NCI-H1436 (cell line): ENCODE measurements around the gene NDUFAF2.
A peak's percentile ranks its signal among the peaks of the same experiment; 100 is the strongest.

Experiments used
- DNase-seq: peaks from one replicate; lab custom pipeline; 2025; lab: John Stamatoyannopoulos, UW

The NDUFAF2 gene

DNA sequence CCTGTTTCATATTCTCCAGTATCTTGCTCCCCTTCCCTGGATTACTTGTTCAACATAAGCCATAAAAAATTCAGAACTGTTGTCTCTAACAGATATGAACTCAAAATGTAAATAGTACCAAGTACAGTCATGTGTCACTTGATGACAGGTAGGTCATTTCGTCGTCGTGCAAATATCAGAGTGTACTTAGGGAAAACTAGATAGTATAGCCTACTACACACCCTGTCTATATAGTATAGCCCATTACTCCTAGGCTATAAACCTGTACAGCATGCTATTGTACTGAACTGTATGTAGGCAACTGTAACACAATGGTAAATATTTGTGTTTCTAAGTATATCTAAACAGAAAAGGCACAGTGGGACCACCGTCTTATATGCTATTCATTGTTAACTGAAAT, 178.1 kb downstream of the NDUFAF2 start:
- no peak for DNase-seq

DNA sequence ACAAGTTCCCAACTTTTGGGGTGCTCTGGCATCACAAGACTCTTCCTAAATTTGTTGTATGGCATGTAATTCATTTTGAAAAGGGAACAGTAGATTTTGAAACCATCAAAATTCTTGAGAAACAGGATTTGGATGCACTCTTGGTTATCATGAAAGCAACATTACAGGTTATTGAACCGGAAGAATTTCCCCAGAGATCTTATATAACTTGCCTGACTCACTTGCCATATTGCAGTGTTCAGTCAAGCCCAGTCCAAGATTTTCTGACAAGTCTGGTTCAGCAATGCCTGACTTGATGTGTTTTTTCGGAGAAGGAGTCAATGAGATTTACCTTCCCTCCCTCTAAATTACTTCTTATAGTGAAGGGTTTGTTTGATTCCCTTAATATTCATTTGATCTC, 185.3 kb downstream of the NDUFAF2 start:
- DNase-seq: no peak

DNA sequence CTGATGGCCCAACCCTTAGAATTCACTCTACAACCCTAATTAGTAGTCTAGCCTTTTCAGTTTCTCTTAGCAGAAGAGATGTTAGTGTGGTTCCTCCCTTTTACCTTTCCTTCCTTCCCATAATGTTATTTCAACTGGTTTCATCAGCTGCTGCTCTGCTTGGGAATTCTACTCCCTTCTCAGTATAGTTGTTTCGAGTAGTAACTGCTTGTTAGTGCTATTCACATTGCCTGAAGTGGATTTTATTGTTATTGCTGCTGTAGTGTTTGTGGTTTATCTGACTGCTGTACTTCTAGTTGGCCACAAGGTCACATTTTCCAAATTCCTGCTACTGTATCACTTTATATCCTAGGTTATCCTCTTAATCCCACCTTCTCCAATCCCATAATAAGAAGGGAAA, 187.6 kb downstream of the NDUFAF2 start:
- DNase-seq: no peak

DNA sequence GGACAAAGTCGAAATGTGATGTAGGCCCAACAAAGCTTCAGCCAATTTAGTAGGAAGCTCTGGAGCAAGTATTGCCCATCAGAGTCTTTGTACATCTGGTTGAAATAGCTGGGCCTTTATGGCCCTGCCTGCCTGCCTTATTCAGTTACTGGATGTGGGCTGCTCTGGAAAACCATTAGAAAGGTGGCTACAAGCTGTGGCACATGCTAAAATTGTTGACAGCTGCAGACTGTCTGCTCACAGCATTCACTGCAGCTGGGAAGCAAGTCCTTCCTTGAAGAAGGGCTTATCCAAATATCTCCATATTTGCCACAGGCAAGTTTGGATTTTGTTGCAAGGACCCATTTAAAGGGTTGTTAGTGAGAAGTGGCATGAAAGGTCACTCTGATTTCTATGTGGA, 192.8 kb downstream of the NDUFAF2 start:
- DNase-seq: no peak

DNA sequence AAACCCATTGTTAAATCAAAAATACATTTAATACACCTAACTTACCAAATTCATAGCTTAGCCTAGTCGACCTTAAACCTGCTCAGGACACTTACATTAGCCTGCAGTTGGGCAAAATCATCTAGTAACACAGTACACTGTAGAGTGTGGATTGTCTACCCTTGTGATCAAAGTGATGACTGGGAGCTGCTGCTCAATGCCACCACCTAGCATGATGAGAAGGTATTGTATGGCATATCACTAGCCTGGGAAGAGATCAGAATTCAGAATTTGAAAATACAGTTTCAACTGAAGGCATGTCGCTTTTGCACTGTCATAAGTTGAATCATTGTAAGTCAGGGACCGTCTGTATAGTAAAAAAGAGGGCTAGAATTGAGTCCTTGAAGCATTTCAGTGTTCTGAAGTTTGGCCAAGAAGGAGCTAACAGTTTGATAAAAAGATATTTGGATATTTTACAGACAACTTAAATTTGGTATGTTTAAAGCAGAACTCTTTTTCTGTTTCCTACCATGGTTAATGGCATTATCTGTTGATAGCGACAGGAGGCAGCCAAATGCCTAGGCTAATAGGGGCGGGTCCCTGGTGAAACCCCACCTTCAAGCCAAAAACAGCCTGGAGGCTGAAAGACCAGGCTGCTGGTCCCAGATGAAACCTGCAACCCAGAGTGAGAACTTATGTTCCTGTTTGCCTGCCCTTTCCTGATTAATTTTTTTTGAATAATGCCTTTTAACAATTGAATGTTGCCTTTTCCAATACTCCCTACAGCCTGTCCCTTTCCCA, 194.3 kb downstream of the NDUFAF2 start:
- DNase-seq: no peak

DNA sequence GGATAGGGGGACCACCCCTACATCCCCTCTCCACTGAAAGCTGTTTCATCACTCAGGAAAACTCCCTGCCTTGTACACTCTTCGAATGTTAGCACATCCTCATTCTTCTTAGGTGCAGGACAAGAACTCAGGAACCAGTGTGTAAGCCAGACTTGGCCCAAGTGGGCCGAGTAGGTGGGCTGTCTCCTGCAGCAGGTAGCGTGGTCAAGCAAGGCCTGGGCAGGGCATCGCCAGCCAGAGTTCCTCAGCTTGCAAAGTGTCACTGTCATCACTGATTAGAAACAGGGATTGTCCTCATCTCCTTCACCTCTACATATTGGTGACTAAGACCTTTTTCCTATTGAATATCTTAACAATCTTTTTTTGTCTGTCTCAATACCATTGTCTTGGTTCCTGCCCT, 194.9 kb downstream of the NDUFAF2 start:
- DNase-seq: no peak

DNA sequence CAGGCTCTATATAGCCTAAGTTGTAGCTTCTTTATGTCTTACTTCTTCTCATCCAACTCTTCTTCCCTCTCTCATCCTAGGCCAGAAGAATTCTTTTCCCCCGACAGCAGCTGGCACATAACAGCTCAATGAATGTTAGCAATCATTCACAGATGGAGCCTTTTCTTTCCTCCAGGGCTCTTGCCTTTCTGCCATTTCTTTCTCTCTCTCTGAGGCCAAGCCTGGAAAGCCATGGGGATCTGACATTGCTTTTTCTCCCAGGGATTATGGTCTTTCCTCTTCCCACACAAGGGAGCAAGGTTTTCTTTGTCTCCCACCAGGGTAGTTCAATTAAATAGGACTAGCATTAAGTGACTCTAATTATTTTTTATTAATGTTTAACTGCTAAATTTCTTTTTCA, 196.8 kb downstream of the NDUFAF2 start:
- DNase-seq: no peak

DNA sequence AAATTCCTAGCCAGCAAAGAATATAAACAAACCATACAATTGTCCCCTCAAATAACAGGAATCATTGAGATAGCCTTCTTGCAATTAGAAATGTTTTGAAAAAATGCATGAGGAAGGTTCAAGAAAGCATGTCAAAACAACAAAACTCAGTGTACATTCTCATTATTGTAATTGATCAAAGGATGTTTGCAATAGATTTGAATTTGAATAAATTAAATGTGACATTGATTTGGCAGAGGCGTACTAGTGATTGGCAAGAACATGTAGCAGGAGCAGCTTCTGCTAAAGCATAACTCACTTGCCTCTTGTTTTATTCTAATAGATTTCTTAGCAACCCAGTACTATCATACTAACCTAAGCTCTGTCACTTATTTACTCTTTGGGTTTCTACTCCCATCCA, 197.4 kb downstream of the NDUFAF2 start:
- DNase-seq: no peak

DNA sequence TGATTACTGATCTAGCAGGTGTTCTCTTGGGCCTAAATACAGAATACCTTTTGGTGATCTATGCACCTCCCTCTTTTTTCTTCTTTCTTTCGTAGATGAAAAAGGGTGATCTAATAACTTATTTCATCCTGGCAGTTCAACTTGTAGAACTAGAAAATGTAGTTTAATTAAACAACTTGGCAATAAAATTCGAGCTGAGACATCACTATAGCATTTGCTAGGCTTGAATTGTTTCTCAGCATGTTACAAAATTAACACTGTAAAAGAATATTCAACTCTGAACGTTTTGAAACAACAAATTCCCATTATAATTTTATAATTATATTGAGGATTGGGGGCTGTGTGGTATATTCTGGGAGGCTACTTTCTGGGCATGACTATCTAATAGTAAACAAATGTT, 197.8 kb downstream of the NDUFAF2 start:
- DNase-seq: no peak

DNA sequence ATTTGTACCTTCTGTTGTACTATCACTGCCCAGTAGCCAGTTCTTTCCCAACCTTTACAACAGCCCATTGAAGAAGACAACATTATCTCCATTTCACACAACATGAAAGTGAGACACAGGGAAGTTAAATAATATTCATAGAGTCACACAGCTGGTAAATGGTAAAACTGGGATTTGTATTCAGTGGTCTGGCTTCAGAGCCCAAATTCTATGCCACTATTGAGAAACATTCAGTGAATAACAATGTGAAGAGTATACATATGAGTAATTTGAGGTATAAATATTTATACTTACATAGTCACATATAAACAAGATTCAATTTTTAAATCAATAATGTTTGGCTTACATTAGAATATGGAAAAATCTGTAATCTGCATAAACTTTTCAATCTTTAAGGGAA, 203.5 kb downstream of the NDUFAF2 start:
- DNase-seq: no peak

DNA sequence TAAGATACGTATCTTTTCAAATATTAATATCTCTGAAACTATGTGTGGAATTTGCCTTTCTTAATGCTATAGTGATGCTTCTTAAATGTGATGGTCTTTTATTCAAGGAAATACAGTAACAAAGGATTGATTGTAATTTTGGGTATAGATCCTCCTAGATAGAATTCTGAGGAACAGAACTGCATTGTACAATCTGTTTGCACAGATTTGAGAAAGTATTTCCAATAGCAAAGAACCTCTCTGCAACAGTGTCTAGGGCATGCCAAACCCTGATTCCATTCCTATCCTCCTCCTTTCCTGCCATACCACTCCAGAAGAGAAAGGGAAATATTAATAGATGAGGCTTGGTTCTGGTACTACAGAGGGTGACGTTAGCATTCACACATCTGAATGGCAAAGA, 206.9 kb downstream of the NDUFAF2 start:
- no peak for DNase-seq

DNA sequence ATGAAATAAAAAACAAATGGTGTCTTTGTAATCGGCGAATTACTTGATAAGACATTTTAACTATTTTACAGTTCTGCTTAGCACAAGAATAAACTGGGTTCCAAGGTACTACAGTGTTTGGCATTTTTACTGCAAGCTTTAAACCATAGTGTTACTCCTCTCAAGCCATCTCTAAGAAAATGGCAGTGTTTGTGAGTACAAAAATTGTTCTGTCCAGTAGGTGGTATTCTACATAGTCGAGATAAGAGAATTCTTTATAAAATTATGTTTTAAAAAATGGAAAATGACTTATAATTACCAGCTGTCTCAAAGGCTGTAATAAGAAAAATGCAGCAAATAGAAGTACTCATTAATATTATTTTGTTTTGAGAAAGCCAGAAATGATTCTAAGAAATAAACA, 214.1 kb downstream of the NDUFAF2 start:
- DNase-seq: no peak

DNA sequence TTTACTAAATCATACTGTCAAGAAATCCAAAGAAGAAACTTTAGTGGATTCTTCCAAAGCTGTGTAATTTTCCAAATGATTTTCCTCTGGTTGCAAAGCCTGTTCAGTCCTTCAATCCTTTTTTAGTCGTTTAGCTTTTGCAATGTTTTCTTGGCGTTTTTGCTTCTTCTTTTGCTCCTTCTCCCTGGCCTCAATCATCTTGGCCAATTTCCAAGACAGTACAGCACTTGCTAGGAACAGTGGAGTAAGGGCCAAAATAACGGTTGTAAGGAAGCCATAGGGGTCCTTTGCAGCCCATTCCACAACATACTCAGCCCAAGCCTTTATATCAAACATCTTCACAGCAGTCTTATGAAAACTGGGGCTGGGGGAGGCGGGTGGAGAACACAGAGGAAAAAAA, 214.8 kb downstream of the NDUFAF2 start:
- no peak for DNase-seq

DNA sequence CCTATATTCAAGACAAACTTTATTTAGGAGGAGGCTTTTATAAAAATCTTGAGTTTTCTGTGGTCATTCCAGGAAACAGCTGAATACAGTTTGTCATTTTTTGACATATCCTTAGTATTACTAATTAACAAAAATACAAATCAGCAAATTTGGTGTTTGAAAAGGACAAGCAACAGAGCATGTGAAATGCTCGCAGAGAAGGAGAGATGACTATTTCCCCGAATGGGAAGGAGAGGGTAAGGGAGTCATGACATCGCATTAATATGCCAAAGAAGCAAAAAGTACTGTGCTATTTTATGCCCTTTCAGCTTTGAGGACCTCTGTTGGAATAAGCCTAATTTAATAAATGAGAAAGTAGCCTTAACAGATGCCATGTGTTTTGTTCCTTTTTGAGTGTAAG, 215.5 kb downstream of the NDUFAF2 start:
- no peak for DNase-seq

DNA sequence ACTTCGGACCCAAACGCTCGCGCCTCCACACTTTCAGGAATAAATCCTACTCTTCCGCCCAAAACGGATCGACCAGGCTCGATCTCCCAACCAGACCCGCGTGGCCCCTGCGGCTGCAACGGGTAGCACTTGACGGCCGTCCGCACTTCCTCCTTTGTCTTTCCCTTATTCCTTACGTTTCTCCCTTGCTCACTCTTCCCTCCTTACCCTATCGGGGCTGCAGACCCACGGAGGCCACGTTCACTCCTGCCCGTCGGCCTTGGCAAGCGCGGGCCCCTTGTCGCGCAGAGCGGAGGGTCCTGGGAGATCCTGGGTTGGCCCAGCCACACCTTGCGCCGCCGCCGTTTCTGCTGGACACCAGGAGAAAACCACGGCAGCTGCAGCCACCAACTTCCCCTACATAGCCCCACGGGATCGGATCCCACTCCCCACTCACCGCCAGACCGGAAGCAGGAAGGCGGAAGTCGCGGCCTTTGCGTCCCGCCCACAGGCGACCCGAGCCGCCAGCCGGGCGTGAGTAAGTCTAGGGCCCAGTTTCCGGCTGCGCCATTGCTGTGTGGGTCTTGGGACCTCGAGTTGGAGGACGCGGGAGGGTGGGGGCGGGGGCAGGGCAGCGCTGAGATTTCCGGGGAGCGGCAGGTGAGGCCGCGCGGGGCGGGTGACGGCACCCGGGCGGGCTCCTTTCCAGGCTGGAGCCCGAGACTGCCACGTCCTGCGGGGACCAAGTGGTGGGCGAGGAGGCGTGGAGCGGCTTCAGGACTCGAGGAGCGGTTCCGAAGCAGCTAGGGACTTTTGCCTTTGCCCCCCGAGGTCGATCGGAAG, 217.2 kb downstream of the NDUFAF2 start, which contains the start of gene SMIM15:
Gene SMIM15, minus strand, starts transcription at position 459 of the 822 bp plus-strand sequence. CDS start 2,297 bp downstream, outside the sequence.
- DNase-seq: peak; percentile 88

DNA sequence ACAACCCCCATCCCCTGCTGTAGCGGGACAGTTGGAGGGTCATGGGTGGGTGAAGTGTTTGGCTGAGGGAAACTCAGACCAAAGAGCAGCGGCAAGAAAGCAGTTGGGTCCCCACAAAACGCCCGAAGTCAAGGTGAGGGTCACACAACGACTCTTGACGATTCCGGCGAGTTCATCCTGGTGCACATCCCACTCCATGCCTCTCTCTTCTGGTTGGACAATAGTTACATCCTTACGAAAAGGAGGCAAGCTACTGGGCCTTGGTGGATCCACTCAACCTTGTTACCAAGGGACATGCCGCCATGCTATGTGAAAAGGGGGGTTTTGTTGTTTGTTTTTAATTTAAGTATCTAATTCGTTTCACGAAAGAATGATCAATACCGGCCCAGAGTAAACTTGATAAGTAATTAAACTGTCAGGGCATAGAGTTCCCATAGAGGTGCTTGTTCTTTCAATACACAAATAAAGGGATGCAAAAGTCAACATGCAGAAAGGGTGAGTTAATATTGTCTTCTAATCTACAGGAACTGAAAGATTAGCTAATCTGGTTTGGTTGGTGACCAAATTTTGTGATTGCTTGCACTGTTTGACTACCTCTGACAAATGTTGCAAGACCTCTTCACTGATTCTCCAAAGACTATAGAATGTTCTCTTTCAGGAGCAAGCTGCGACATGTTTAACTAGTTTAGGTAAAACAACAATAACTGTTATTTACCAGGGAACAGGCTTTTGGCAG, 218.0 kb downstream of the NDUFAF2 start:
- no peak for DNase-seq

DNA sequence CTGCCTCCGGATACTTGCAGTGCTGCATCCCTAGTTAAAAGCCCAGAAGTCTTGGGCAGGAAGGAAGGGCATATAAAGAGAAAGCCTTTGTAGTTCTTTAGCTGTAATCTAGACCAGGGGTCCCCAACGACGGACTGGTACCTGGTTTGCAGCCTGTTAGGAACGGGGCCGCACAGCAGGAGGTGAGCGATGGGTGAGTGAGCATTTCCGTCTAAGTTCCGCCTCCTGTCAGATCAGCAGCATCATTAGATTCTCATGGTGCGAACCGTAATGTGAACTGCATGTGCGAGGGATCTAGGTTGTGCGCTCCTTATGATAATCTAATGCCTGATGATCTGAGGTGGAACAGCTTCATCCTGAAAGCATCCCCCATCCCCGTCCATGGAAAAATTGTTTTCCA, 218.9 kb downstream of the NDUFAF2 start:
- no peak for DNase-seq

DNA sequence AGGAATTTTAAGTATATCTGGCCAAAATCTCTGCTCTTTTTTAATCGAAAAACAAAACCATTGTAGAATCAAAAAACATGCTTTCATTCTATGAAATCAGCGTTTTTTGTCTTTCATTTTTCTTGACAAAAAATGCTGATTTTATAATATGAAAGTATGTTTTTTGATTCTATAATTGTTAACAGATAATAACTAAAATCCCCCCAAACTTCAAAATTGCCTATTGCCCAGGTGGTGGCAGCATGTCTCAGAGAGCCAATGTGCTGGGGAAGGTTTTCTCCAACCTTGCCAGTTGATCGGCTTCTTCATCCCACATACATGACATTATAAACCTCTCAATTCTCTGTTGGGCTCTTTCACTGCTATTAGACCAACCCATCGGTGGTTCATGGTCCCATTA, 222.4 kb downstream of the NDUFAF2 start:
- no peak for DNase-seq

DNA sequence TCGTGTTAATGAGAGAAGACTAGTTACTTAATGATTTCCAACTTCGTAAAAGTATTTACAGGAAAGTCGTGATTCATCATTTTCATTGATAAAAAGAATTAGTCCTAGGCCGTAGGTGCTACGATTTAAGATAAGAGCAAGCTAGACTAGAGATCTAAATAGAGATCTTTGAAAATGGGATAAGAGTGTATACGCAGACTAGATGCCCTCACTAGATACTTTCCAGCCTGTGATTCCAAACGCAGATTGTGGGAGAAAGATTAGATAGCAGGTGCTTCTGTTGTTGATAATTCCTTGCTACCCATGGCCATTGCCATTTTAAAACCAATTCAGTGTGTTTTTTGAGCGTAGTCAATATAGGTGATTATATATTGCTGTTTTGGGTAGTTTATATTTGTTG, 223.9 kb downstream of the NDUFAF2 start:
- no peak for DNase-seq

DNA sequence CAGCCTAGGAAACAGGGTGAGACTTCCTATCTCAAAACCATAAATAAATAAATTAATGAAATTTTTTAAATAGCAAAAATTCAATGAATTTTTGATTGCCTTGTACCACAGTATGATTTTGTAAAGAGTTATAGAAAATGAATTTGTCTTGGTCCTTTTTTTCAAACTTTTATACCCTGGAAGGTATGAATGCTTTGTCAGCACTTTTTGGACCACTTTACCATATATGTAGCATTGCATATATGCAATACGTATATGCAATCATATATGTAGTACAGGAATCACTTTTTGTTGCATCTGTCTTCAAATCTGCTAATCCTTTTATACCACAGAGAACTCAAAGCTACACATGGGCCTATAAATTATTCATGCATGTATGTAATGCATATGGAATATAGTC, 226.5 kb downstream of the NDUFAF2 start:
- no peak for DNase-seq

DNA sequence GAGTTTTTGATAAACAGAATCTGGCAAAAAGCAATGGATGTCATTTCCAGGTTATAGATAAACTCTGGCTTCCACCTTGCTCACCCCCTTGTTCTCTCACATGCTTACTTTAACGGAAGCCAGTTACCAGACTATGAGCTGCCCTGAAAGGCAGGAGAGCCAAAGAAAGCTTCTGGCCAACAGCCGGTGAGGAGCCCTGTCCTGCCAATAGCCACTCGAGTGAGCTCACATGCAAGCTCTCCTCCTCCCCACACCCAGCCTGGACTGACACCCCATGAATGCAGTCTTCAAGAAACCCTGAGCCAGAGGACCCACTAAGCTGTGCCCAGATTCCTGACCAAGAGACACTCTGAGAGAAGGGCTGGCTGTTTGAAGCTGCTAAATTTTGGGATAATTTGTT, 231.6 kb downstream of the NDUFAF2 start:
- no peak for DNase-seq

DNA sequence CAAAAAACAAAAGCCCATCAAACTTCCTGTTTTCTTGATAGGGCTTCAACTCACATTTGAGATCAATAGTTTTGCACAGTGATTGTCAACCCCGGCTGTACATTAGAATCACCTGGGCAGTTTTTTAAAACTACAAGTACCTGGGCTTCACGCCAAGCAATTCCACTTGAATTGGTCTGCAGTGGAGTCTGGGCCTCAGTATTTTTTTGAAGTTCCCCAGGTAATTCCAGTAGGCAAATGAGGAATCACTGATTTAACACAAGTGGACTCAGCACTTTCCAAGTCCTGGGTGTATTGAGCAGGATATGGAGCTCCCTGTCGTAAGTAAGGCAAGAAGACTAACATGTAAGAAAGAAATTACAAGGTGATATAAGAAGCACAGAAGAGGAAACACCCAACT, 232.1 kb downstream of the NDUFAF2 start:
- DNase-seq: no peak

DNA sequence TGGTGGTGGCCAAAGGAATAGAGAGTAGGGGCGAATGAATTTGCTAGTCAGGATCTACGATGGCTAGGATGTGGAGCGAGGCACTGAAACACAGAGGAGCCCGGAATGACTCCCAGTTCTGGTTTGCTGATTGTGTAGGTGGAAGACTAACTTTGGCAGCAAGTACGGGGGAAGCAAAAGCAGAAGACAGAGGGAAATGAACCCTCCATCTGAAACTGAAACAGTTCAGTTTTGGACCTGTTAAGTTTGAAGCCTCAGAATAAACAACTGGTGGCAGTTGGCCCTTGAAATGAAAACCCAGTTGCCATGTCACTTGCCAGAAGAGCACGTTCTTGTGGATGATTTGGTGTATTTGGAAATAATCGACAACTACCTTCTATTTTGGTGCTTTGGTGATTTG, 232.7 kb downstream of the NDUFAF2 start:
- DNase-seq: no peak
